ENCODE measurements around the gene TUBGCP5. TPM values are rescaled to one million over a fixed set of nuclear protein-coding genes. Genes with fewer than 3 reads are reported as not detected.

The TUBGCP5 gene
- total and polyA plus RNA-seq, 10 donors, result 4.6 to 27.5 (median 18.5) TPM

GRCh38 chr15:22954798-22955543 lies 84.4 kb downstream of the TUBGCP5 start:
- no peaks in the 10 kb centered on the region for H3K9me3 ChIP-seq
- H3K4me3 ChIP-seq, result no peak overlapping the region
- WGBS, 5 donors, result 68 to 90% (median 86%) methylated on average over 12 to 14 of the region's 14 CpGs
- peaks cover 24 to 95% (median 71%) of the 10 kb centered on the region in 6 donors for H3K4me1 ChIP-seq
- no peaks in the 10 kb centered on the region for H3K36me3 ChIP-seq
- intact Hi-C loops (cut with DNase I; ENCODE audit: low total_unique reads), result no loop called here
- peak overlapping the region in 3 of 8 donors; percentile 7 to 27 (median 15) for H3K27ac ChIP-seq
- H3K27me3 ChIP-seq (replicated peaks in 1 of 7), result no peaks in the 10 kb centered on the region
- peak; percentile 64 for DNase-seq
- TF ChIP-seq POLR2AphosphoS5 (IDR thresholded peaks at IDR 0.05) (no peak), POLR2A (IDR thresholded peaks at IDR 0.05) (no peak), CTCF (IDR thresholded peaks at IDR 0.05 in 8 of 11, conservative IDR thresholded peaks at IDR 0.05 in 3 of 11) (no peak)

- H3K27ac ChIP-seq, result no peak overlapping the region
These were observed 85.0 kb downstream of the TUBGCP5 start for GRCh38 chr15:22954326-22954725.

GRCh38 chr15:22952796-22953579 lies 86.4 kb downstream of the TUBGCP5 start:
- TF ChIP-seq POLR2A (IDR thresholded peaks at IDR 0.05), result no peak
- TF ChIP-seq POLR2AphosphoS5 (IDR thresholded peaks at IDR 0.05), result peak; percentile 20 to 60 (median 51)
- TF ChIP-seq CTCF (IDR thresholded peaks at IDR 0.05 in 8 of 11, conservative IDR thresholded peaks at IDR 0.05 in 3 of 11), result no peak
- peak; percentile 59 for DNase-seq
- no peaks in the 10 kb centered on the region for H3K36me3 ChIP-seq
- H3K9me3 ChIP-seq, result no peaks in the 10 kb centered on the region
- intact Hi-C loops (cut with DNase I; ENCODE audit: low total_unique reads), result no loop called here
- H3K4me3 ChIP-seq, result no peak overlapping the region
- H3K27ac ChIP-seq, result peak overlapping the region in 3 of 8 donors; percentile 2 to 38 (median 18)
- H3K4me1 ChIP-seq, result peaks cover 30 to 96% (median 71%) of the 10 kb centered on the region in 6 donors
- WGBS, 5 donors, result 79 to 83% (median 81%) methylated on average over 21 of the region's 21 CpGs
- H3K27me3 ChIP-seq (replicated peaks in 1 of 7), result no peaks in the 10 kb centered on the region

More at GRCh38 chr15:22954326-22954725, 85.0 kb downstream of the TUBGCP5 start:
- TF ChIP-seq CTCF (IDR thresholded peaks at IDR 0.05 in 8 of 11, conservative IDR thresholded peaks at IDR 0.05 in 3 of 11) (no peak), POLR2AphosphoS5 (IDR thresholded peaks at IDR 0.05) (no peak), POLR2A (IDR thresholded peaks at IDR 0.05) (no peak)
- H3K36me3 ChIP-seq, result no peaks in the 10 kb centered on the region
- WGBS, 5 donors, result 86 to 92% (median 88%) methylated on average over 11 to 12 of the region's 12 CpGs
- no peaks in the 10 kb centered on the region for H3K9me3 ChIP-seq
- H3K27me3 ChIP-seq (replicated peaks in 1 of 7), result no peaks in the 10 kb centered on the region
- peaks cover 27 to 95% (median 70%) of the 10 kb centered on the region in 6 donors for H3K4me1 ChIP-seq
- H3K4me3 ChIP-seq, result no peak overlapping the region
- DNase-seq, result peak; percentile 45
- intact Hi-C loops (cut with DNase I; ENCODE audit: low total_unique reads), result no loop called here

Measured in spleen (tissue), 11 donors.